Testis (tissue), 3 donors: ENCODE results near the gene ARPC2. TPM values are rescaled to one million over a fixed set of nuclear protein-coding genes. Genes with fewer than 3 reads are reported as not detected.

Experiments
- DNase-seq: peaks from one replicate; pipeline ENCODE4 v3.0.0-alpha.2; 2019
- H3K27ac ChIP-seq, 2 donors: fragments of 200-600 bp; sonication (generic); one replicate each; pipeline ENCODE4 v1.5.1; 2019
- H3K27me3 ChIP-seq: fragments of 200-600 bp; sonication (generic); one replicate; pipeline ENCODE4 v1.5.1; 2019
- H3K36me3 ChIP-seq: fragments of 200-600 bp; sonication (generic); one replicate; pipeline ENCODE4 v1.5.1; 2017; ENCODE audit warnings: low read depth; ENCODE audit errors: missing control alignments
- H3K4me1 ChIP-seq: fragments of 200-600 bp; sonication (generic); one replicate; pipeline ENCODE4 v1.5.1; 2019
- H3K4me3 ChIP-seq, 2 donors: fragments of 200-600 bp; sonication (generic); one replicate each; pipeline ENCODE4 v1.5.1; 2017 to 2019
- H3K9me3 ChIP-seq: fragments of 200-600 bp; sonication (generic); one replicate; pipeline ENCODE4 v1.5.1; 2017
- CTCF ChIP-seq, 3 experiments: fragments of 450-650 bp in 2 of 3; fragments of 200-600 bp in 1 of 3; sonication (generic) in 1 of 3; IDR thresholded peaks; one replicate each; pipeline ENCODE4 v1.5.1; 2016 to 2019; ENCODE audit warnings: antibody characterized with exemption in 3 of 3, mild to moderate bottlenecking in 2 of 3, moderate library complexity in 1 of 3
- POLR2A ChIP-seq: fragments of 450-650 bp; IDR thresholded peaks from one replicate; pipeline ENCODE4 v1.6.1; 2017; ENCODE audit warnings: antibody characterized with exemption, mild to moderate bottlenecking, moderate library complexity
- WGBS, 2 donors: methylation state at CpG; one replicate each; pipeline ENCODE4 v1.1.5; 2018; 5-methylcytosine and 5-hydroxymethylcytosine counted together
- intact Hi-C: fragments of 100-400 bp; cut with DNase I; formaldehyde crosslinking; loops from one replicate; pipeline ENCODE4 v1.15.1; 2023; ENCODE audit warnings: low total_unique reads
- polyA plus RNA-seq: library from polyadenylated mRNA; stranded (reverse); fragments of 350-450 nt; fragmentation: Illumina TruSeq; extraction: RNeasy Lipid Tissue Mini Kit (QIAGEN cat#74804); gene quantifications from one replicate; pipeline ENCODE4 v1.2.3, GENCODE V29; 2014; ENCODE audit warnings: low read depth, low replicate concordance; ENCODE audit not compliant: insufficient read depth
- total RNA-seq, 2 donors: library from RNA; depleted of rRNA; stranded (reverse); fragments of >200 nt; gene quantifications; one replicate each; pipeline ENCODE4 v1.2.3, GENCODE V29; 2016

The ARPC2 gene
- total and polyA plus RNA-seq, 3 donors from 2014 or later = 255 to 338 (median 271) TPM

GRCh38 chr2:218278531-218279360 is 61.8 kb downstream of the ARPC2 start:
- 84 to 88% methylated on average over 9 to 16 of the region's 16 CpGs for WGBS, 2 donors
- H3K4me1 ChIP-seq = peaks cover 18% of the 10 kb centered on the region
- no peak overlapping the region for H3K4me3 ChIP-seq
- no peak overlapping the region for H3K27ac ChIP-seq
- no peak for TF ChIP-seq POLR2A
- TF ChIP-seq CTCF (IDR thresholded peaks at IDR 0.05) = no peak
- no peaks in the 10 kb centered on the region for H3K36me3 ChIP-seq
- no peaks in the 10 kb centered on the region for H3K9me3 ChIP-seq
- no peak for DNase-seq
- no peaks in the 10 kb centered on the region for H3K27me3 ChIP-seq
- intact Hi-C loops = no loop called here

GRCh38 chr2:218280260-218280870 is 63.4 kb downstream of the ARPC2 start:
- no peak for DNase-seq
- Histone ChIP-seq H3K27ac (no peak overlapping the region), H3K4me3 (no peak overlapping the region), H3K9me3 (no peaks in the 10 kb centered on the region), H3K4me1 (peaks cover 32% of the 10 kb centered on the region), H3K36me3 (no peaks in the 10 kb centered on the region), H3K27me3 (no peaks in the 10 kb centered on the region)
- intact Hi-C loops = no loop called here
- TF ChIP-seq CTCF (IDR thresholded peaks at IDR 0.05) (no peak), POLR2A (no peak)
- 87 to 91% methylated on average over 14 of the region's 14 CpGs for WGBS, 2 donors

- TF ChIP-seq CTCF (IDR thresholded peaks at IDR 0.05) = no peak
- no peak for TF ChIP-seq POLR2A
- Histone ChIP-seq H3K36me3 (no peaks in the 10 kb centered on the region), H3K9me3 (no peaks in the 10 kb centered on the region), H3K27me3 (no peaks in the 10 kb centered on the region), H3K4me3 (no peak overlapping the region), H3K27ac (peak overlapping the region in 1 of 2 donors; percentile 64), H3K4me1 (peaks cover 43% of the 10 kb centered on the region)
- DNase-seq = no peak
- intact Hi-C loops = no loop called here
- 73 to 86% methylated on average over 2 to 3 of the region's 3 CpGs for WGBS, 2 donors
These were observed 64.5 kb downstream of the ARPC2 start for GRCh38 chr2:218281449-218281848.

- H3K4me3 ChIP-seq = no peak overlapping the region
- 61 to 67% methylated on average over 15 to 17 of the region's 17 CpGs for WGBS, 2 donors
- no peaks in the 10 kb centered on the region for H3K36me3 ChIP-seq
- H3K4me1 ChIP-seq = peaks cover 52% of the 10 kb centered on the region
- H3K27ac ChIP-seq = peak overlapping the region; percentile 25 to 64
- no peak for DNase-seq
- TF ChIP-seq POLR2A = no peak
- H3K27me3 ChIP-seq = no peaks in the 10 kb centered on the region
- intact Hi-C loops = no loop called here
- H3K9me3 ChIP-seq = no peaks in the 10 kb centered on the region
These were observed 65.4 kb downstream of the ARPC2 start for GRCh38 chr2:218282173-218282991.
